GM15510 (cell line): ENCODE data around the gene ADAM22.

ENCODE experiments used
- POLR2A ChIP-seq: IDR thresholded peaks from 3 replicates; pipeline ENCODE4 v1.6.1; 2011; ENCODE audit warnings: borderline replicate concordance; ENCODE audit not compliant: insufficient read length; ENCODE audit errors: extremely low read depth

ADAM22 gene

GRCh38 chr7:88224601-88225275, 290.7 kb downstream of the ADAM22 start:
- no peak for TF ChIP-seq POLR2A

GRCh38 chr7:88226201-88226600, 292.1 kb downstream of the ADAM22 start:
- TF ChIP-seq POLR2A: no peak

- TF ChIP-seq POLR2A: no peak
These were observed 292.9 kb downstream of the ADAM22 start for GRCh38 chr7:88226886-88227516.

GRCh38 chr7:88229302-88229995, 295.4 kb downstream of the ADAM22 start:
- no peak for TF ChIP-seq POLR2A

GRCh38 chr7:88230646-88231045, 296.6 kb downstream of the ADAM22 start:
- no peak for TF ChIP-seq POLR2A

GRCh38 chr7:88233828-88234227, 299.8 kb downstream of the ADAM22 start:
- TF ChIP-seq POLR2A: no peak

GRCh38 chr7:88239852-88240251, 305.8 kb downstream of the ADAM22 start:
- no peak for TF ChIP-seq POLR2A

- no peak for TF ChIP-seq POLR2A
These were observed 309.4 kb downstream of the ADAM22 start for GRCh38 chr7:88243345-88243909.

GRCh38 chr7:88244258-88244657, 310.2 kb downstream of the ADAM22 start:
- no peak for TF ChIP-seq POLR2A
